HEK293 (cell line): Measurements from ENCODE around the gene CDYL2.

Experiments
- CTCF ChIA-PET: fragments of 350-600 bp; formaldehyde crosslinking; extraction: SDS; loops from one replicate; lab custom pipeline; 2021; ENCODE audit warnings: antibody characterized with exemption; lab: Yijun Ruan, JAX
- POLR2A ChIA-PET: fragments of 300-600 bp; formaldehyde crosslinking; extraction: SDS; loops from one replicate; lab custom pipeline; 2020; ENCODE audit warnings: antibody characterized with exemption, inconsistent platforms; lab: Yijun Ruan, JAX
- H3K27ac ChIP-seq: fragments of 200-500 bp; sonication (Bioruptor generic); 2 replicates; pipeline ENCODE4 v1.5.1; 2014; ENCODE audit warnings: low read depth, low read length, control low read depth, inconsistent platforms; ENCODE audit errors: extremely low read depth
- H3K36me3 ChIP-seq, 2 experiments: fragments of 200-500 bp in 1 of 2; sonication (Bioruptor generic) in 1 of 2; 1 replicate in 1 of 2; 2 replicates in 1 of 2; pipeline ENCODE4 v1.5.1; 2014 to 2017; ENCODE audit warnings: inconsistent platforms in 2 of 2, low read length in 2 of 2; ENCODE audit not compliant: control insufficient read depth in 2 of 2, insufficient read depth in 1 of 2
- H3K4me1 ChIP-seq: fragments of 200-500 bp; sonication (Bioruptor generic); 2 replicates; pipeline ENCODE4 v1.5.1; 2014; ENCODE audit warnings: mild to moderate bottlenecking, low read length, inconsistent platforms; ENCODE audit not compliant: control insufficient read depth, insufficient read depth
- H3K4me3 ChIP-seq: 2 replicates; pipeline ENCODE4 v1.5.1; 2011; ENCODE audit warnings: low read depth, mild to moderate bottlenecking, control low read depth, low read length, moderate library complexity
- H3K9me3 ChIP-seq: fragments of 200-500 bp; sonication (Bioruptor generic); 2 replicates; pipeline ENCODE4 v1.5.1; 2014; ENCODE audit warnings: low read depth, low read length, inconsistent platforms; ENCODE audit not compliant: control insufficient read depth, insufficient read depth
- KLF10 ChIP-seq: fragments of 450-650 bp; IDR thresholded peaks from 2 replicates; pipeline ENCODE4 v1.5.1; 2018; ENCODE audit warnings: missing biosample characterization, mild to moderate bottlenecking, missing genetic modification characterization
- SP3 ChIP-seq: fragments of 450-650 bp; formaldehyde crosslinking; IDR thresholded peaks from 2 replicates; pipeline ENCODE4 v1.5.1; 2016; ENCODE audit warnings: missing biosample characterization, missing genetic modification characterization
- ZNF138 ChIP-seq: fragments of 450-650 bp; formaldehyde crosslinking; IDR thresholded peaks from 2 replicates; pipeline ENCODE4 v1.5.1; 2016; ENCODE audit warnings: missing biosample characterization, missing genetic modification characterization, borderline replicate concordance
- ZNF140 ChIP-seq: fragments of 450-650 bp; formaldehyde crosslinking; IDR thresholded peaks from 2 replicates; pipeline ENCODE4 v1.5.1; 2016; ENCODE audit warnings: missing biosample characterization, missing genetic modification characterization
- ZNF16 ChIP-seq: fragments of 450-650 bp; formaldehyde crosslinking; IDR thresholded peaks from 2 replicates; pipeline ENCODE4 v1.5.1; 2016; ENCODE audit warnings: low read depth, missing biosample characterization, missing genetic modification characterization
- ZNF211 ChIP-seq: fragments of 450-650 bp; formaldehyde crosslinking; IDR thresholded peaks from 2 replicates; pipeline ENCODE4 v1.5.1; 2016; ENCODE audit warnings: low read depth, missing biosample characterization, missing genetic modification characterization
- ZNF416 ChIP-seq: fragments of 450-650 bp; formaldehyde crosslinking; IDR thresholded peaks from 2 replicates; pipeline ENCODE4 v1.5.1; 2016; ENCODE audit warnings: missing biosample characterization, missing genetic modification characterization
- ZNF530 ChIP-seq: fragments of 450-650 bp; formaldehyde crosslinking; IDR thresholded peaks from 2 replicates; pipeline ENCODE4 v1.5.1; 2016; ENCODE audit warnings: low read depth, missing biosample characterization, missing genetic modification characterization
- ZNF677 ChIP-seq: fragments of 450-650 bp; IDR thresholded peaks from 2 replicates; pipeline ENCODE4 v1.5.0; 2018; ENCODE audit warnings: missing biosample characterization, mild to moderate bottlenecking, missing genetic modification characterization, moderate library complexity
- ZNF747 ChIP-seq: fragments of 450-650 bp; formaldehyde crosslinking; IDR thresholded peaks from 2 replicates; pipeline ENCODE4 v1.5.1; 2016; ENCODE audit warnings: missing biosample characterization, missing genetic modification characterization
- ZSCAN16 ChIP-seq: fragments of 450-650 bp; formaldehyde crosslinking; IDR thresholded peaks from 2 replicates; pipeline ENCODE4 v1.5.1; 2016; ENCODE audit warnings: missing biosample characterization, missing genetic modification characterization
- TF ChIP-seq, protein P1 (sequence below): fragments of 450-650 bp; formaldehyde crosslinking; IDR thresholded peaks from 2 replicates; pipeline ENCODE4 v1.5.0; 2017; ENCODE audit warnings: missing biosample characterization, missing genetic modification characterization, borderline replicate concordance
- TF ChIP-seq, protein P2 (sequence below): fragments of 450-650 bp; formaldehyde crosslinking; IDR thresholded peaks from 2 replicates; pipeline ENCODE4 v1.5.1; 2016; ENCODE audit warnings: missing biosample characterization, missing genetic modification characterization
- TF ChIP-seq, protein P3 (sequence below): sonication (generic); formaldehyde crosslinking; IDR thresholded peaks from 2 replicates; pipeline ENCODE4 v1.8.1; 2022; ENCODE audit warnings: mild to moderate bottlenecking, moderate library complexity, missing genetic modification reagents
- TF ChIP-seq, protein P4 (sequence below): fragments of 450-650 bp; formaldehyde crosslinking; IDR thresholded peaks from 2 replicates; pipeline ENCODE4 v1.5.1; 2016; ENCODE audit warnings: missing biosample characterization, missing genetic modification characterization, borderline replicate concordance
- TF ChIP-seq, protein P5 (sequence below): IDR thresholded peaks from 2 replicates; pipeline ENCODE4 v1.6.1; 2011; ENCODE audit warnings: mild to moderate bottlenecking, low read depth, low read length, borderline replicate concordance
- TF ChIP-seq, protein P6 (sequence below): fragments of 450-650 bp; IDR thresholded peaks from 2 replicates; pipeline ENCODE4 v1.5.1; 2018; ENCODE audit warnings: missing biosample characterization, missing genetic modification characterization

CDYL2 gene

DNA sequence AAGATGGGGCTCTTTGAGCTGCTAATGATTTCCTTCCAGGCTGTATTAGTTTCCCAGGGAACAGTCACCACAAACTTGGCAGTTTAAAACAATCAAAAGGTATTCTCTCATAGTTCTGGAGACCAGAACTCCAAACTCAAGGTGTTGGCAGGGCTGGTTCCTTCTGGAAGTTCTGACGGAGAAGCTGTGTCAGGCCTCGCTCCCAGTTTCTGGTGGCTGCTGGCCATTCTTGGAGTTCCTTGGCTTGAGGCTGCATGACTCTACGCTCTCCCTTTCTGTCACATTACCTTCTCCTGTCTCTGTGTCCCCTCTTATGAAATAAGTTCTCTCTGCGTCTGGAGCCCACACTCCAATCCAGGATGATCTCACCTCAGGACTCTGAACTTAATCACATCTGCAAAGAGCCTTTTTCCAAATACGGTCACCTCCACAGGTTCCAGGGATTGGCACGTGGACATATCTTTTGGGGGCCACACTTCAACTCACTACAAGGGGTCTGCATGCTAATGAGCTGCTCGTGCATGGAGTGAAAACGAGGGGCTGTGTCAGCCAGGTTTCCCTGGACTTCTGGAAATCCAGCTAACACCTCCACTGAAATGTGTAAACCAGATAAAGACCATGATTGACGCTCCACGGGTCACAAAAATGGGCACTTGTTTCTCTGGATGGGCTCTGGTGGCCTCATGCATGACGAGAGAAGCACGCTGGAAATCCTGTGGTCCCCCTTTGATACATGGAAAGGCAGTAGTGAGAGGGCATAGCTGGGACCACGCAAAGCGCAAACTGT lies 185.3 kb downstream of the CDYL2 start:
- TF ChIP-seq SP3 (no peak), ZNF416 (no peak), ZNF677 (tag by site-specific recombination) (no peak), ZNF747 (no peak), ZNF211 (tag by site-specific recombination) (no peak), ZNF530 (tag by site-specific recombination) (no peak), ZNF16 (tag by site-specific recombination) (no peak), KLF10 (tag by site-specific recombination) (no peak), ZSCAN16 (tag by site-specific recombination) (no peak), ZNF138 (tag by site-specific recombination) (no peak), ZNF140 (tag by site-specific recombination) (no peak)
- TF ChIP-seq, protein P1, sequence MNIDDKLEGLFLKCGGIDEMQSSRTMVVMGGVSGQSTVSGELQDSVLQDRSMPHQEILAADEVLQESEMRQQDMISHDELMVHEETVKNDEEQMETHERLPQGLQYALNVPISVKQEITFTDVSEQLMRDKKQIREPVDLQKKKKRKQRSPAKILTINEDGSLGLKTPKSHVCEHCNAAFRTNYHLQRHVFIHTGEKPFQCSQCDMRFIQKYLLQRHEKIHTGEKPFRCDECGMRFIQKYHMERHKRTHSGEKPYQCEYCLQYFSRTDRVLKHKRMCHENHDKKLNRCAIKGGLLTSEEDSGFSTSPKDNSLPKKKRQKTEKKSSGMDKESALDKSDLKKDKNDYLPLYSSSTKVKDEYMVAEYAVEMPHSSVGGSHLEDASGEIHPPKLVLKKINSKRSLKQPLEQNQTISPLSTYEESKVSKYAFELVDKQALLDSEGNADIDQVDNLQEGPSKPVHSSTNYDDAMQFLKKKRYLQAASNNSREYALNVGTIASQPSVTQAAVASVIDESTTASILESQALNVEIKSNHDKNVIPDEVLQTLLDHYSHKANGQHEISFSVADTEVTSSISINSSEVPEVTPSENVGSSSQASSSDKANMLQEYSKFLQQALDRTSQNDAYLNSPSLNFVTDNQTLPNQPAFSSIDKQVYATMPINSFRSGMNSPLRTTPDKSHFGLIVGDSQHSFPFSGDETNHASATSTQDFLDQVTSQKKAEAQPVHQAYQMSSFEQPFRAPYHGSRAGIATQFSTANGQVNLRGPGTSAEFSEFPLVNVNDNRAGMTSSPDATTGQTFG (tag by site-specific recombination): no peak
- TF ChIP-seq, protein P2, sequence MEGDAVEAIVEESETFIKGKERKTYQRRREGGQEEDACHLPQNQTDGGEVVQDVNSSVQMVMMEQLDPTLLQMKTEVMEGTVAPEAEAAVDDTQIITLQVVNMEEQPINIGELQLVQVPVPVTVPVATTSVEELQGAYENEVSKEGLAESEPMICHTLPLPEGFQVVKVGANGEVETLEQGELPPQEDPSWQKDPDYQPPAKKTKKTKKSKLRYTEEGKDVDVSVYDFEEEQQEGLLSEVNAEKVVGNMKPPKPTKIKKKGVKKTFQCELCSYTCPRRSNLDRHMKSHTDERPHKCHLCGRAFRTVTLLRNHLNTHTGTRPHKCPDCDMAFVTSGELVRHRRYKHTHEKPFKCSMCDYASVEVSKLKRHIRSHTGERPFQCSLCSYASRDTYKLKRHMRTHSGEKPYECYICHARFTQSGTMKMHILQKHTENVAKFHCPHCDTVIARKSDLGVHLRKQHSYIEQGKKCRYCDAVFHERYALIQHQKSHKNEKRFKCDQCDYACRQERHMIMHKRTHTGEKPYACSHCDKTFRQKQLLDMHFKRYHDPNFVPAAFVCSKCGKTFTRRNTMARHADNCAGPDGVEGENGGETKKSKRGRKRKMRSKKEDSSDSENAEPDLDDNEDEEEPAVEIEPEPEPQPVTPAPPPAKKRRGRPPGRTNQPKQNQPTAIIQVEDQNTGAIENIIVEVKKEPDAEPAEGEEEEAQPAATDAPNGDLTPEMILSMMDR: no peak
- TF ChIP-seq, protein P3, sequence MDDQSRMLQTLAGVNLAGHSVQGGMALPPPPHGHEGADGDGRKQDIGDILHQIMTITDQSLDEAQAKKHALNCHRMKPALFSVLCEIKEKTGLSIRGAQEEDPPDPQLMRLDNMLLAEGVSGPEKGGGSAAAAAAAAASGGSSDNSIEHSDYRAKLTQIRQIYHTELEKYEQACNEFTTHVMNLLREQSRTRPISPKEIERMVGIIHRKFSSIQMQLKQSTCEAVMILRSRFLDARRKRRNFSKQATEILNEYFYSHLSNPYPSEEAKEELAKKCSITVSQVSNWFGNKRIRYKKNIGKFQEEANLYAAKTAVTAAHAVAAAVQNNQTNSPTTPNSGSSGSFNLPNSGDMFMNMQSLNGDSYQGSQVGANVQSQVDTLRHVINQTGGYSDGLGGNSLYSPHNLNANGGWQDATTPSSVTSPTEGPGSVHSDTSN: no peak
- TF ChIP-seq, protein P4, sequence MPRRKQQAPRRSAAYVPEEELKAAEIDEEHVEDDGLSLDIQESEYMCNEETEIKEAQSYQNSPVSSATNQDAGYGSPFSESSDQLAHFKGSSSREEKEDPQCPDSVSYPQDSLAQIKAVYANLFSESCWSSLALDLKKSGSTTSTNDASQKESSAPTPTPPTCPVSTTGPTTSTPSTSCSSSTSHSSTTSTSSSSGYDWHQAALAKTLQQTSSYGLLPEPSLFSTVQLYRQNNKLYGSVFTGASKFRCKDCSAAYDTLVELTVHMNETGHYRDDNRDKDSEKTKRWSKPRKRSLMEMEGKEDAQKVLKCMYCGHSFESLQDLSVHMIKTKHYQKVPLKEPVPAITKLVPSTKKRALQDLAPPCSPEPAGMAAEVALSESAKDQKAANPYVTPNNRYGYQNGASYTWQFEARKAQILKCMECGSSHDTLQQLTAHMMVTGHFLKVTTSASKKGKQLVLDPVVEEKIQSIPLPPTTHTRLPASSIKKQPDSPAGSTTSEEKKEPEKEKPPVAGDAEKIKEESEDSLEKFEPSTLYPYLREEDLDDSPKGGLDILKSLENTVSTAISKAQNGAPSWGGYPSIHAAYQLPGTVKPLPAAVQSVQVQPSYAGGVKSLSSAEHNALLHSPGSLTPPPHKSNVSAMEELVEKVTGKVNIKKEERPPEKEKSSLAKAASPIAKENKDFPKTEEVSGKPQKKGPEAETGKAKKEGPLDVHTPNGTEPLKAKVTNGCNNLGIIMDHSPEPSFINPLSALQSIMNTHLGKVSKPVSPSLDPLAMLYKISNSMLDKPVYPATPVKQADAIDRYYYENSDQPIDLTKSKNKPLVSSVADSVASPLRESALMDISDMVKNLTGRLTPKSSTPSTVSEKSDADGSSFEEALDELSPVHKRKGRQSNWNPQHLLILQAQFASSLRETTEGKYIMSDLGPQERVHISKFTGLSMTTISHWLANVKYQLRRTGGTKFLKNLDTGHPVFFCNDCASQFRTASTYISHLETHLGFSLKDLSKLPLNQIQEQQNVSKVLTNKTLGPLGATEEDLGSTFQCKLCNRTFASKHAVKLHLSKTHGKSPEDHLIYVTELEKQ: no peak
- TF ChIP-seq, protein P5, sequence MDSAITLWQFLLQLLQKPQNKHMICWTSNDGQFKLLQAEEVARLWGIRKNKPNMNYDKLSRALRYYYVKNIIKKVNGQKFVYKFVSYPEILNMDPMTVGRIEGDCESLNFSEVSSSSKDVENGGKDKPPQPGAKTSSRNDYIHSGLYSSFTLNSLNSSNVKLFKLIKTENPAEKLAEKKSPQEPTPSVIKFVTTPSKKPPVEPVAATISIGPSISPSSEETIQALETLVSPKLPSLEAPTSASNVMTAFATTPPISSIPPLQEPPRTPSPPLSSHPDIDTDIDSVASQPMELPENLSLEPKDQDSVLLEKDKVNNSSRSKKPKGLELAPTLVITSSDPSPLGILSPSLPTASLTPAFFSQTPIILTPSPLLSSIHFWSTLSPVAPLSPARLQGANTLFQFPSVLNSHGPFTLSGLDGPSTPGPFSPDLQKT: no peak
- TF ChIP-seq, protein P6, sequence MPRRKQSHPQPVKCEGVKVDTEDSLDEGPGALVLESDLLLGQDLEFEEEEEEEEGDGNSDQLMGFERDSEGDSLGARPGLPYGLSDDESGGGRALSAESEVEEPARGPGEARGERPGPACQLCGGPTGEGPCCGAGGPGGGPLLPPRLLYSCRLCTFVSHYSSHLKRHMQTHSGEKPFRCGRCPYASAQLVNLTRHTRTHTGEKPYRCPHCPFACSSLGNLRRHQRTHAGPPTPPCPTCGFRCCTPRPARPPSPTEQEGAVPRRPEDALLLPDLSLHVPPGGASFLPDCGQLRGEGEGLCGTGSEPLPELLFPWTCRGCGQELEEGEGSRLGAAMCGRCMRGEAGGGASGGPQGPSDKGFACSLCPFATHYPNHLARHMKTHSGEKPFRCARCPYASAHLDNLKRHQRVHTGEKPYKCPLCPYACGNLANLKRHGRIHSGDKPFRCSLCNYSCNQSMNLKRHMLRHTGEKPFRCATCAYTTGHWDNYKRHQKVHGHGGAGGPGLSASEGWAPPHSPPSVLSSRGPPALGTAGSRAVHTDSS (tag by site-specific recombination): no peak
- Histone ChIP-seq H3K4me1 (no peaks in the 10 kb centered on the region), H3K27ac (no peak overlapping the region), H3K4me3 (no peak overlapping the region), H3K9me3 (no peaks in the 10 kb centered on the region), H3K36me3 (peaks cover 0 to 10% of the 10 kb centered on the region in 2 experiments; a peak in 1 of 3 replicates)
- ChIA-PET POLR2A (no interaction called here), CTCF (interaction anchor here (1.7 kb wide), 1 partner anchor 92 kb away, joined by 5 read pairs; no protein-coding TSS in a partner anchor)
